Left cardiac atrium (tissue), 4 donors: ENCODE results near the gene ATP6AP2. TPM values are rescaled to one million over a fixed set of nuclear protein-coding genes. Genes with fewer than 3 reads are reported as not detected.

Source experiments
- ATAC-seq, 2 donors: fragments of 200-7000 bp; cut with Tn5 transposase; one replicate each; pipeline ENCODE4 v1.9.1; 2020; ENCODE audit warnings: mild to moderate bottlenecking in 2 of 2, moderate library complexity in 2 of 2
- DNase-seq: peaks from one replicate; pipeline ENCODE4 v3.0.0-alpha.2; 2020
- intact Hi-C, 2 donors: fragments of 100-400 bp; cut with DNase I; formaldehyde crosslinking; loops; one replicate each; pipeline versions ENCODE4 v1.14.1 to v1.15.1; 2022 to 2023
- long read RNA-seq: library from polyadenylated mRNA; unstranded; transcript quantifications from one replicate; pipeline ENCODE4 v2.0.0, GENCODE V29; 2021
- total RNA-seq, 2 donors: library from RNA; stranded (reverse); fragmentation: NEBNext Ultra II Directional; extraction: Animal tissue kit (Norgen Biotek cat#: 25700); gene quantifications; one replicate each; pipeline ENCODE4 v1.2.1, GENCODE V29; 2021
- donor health status: DM: no; HTN: yes; CAD: no.
- donor health status: DM: no; HTN: yes; CAD: no; lungs with severe emphysema.
- donor health status: DM: yes; HTN: yes; CAD: no.
- donor health status: Dilated cardiomyopathy.

Gene ATP6AP2, protein sequence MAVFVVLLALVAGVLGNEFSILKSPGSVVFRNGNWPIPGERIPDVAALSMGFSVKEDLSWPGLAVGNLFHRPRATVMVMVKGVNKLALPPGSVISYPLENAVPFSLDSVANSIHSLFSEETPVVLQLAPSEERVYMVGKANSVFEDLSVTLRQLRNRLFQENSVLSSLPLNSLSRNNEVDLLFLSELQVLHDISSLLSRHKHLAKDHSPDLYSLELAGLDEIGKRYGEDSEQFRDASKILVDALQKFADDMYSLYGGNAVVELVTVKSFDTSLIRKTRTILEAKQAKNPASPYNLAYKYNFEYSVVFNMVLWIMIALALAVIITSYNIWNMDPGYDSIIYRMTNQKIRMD
- 10 to 100 TPM; 58.8 to 59.9 TPM for total RNA-seq
- long read RNA-seq, transcript ATP6AP2-217 (9 exons, 2,337 nt) = major isoform, 127 of 135 reads
- long read RNA-seq, partial matches to known transcripts = 1 of 135 reads
- long read RNA-seq, other reads (novel, unspliced or antisense) = 1 of 135 reads

GRCh38 chrX:40580537-40581335 lies at the start of gene ATP6AP2:
Gene ATP6AP2 (plus strand): TSS chrX:40580970. CDS start chrX:40581066, 96 bp downstream.
- intact Hi-C loops = no loop called here
- DNase-seq (peak; percentile 93), ATAC-seq (peak; percentile 98 to 99)

DNA sequence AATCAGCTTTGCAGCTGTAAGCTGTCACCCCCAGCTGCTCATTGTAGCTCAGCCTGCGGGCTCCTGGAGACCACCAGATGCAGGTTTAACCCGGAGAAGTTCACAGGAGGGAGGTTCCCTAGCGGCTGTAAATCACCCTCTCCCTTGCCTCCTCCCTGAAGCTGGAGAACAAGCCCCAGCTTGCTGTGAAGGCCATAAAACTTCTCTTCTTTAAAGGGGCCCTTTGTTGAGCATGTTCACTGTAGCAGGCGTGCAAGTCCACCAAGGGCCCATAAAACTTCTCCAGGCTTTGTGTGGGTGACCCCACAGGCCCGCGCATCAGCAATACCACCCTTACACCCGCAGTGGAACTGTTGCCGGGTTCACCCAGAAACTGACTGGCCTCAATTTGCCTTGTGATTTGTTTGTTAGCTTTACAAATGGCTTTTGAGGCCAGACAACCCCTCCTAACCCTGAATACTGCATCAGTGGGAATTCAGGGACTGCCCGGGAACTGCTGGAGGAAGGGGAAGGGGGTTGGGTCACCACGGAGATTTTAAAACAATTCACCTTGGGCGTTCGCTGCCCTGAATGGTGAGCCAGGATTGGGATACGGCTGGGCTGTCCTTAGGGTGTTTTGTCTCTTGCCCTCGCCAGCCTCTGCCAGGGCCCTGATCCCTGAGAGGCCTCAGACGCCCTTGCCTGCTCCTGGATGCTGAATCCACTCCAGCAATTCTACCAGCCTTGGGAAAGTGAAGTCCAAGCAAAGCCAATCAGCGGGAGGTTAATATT lies 49.5 kb upstream of the ATP6AP2 start:
- DNase-seq = no peak
- intact Hi-C loops = no loop called here

GRCh38 chrX:40537310-40537709 lies 43.5 kb upstream of the ATP6AP2 start:
- ATAC-seq (no peak), DNase-seq (no peak)
- intact Hi-C loops = no loop called here

More for the DNA sequence above, 49.5 kb upstream of the ATP6AP2 start:
- no peak for ATAC-seq

- intact Hi-C loops = no loop called here
- ATAC-seq (no peak), DNase-seq (no peak)
Measured at GRCh38 chrX:40538406-40538805, 42.4 kb upstream of the ATP6AP2 start.

DNA sequence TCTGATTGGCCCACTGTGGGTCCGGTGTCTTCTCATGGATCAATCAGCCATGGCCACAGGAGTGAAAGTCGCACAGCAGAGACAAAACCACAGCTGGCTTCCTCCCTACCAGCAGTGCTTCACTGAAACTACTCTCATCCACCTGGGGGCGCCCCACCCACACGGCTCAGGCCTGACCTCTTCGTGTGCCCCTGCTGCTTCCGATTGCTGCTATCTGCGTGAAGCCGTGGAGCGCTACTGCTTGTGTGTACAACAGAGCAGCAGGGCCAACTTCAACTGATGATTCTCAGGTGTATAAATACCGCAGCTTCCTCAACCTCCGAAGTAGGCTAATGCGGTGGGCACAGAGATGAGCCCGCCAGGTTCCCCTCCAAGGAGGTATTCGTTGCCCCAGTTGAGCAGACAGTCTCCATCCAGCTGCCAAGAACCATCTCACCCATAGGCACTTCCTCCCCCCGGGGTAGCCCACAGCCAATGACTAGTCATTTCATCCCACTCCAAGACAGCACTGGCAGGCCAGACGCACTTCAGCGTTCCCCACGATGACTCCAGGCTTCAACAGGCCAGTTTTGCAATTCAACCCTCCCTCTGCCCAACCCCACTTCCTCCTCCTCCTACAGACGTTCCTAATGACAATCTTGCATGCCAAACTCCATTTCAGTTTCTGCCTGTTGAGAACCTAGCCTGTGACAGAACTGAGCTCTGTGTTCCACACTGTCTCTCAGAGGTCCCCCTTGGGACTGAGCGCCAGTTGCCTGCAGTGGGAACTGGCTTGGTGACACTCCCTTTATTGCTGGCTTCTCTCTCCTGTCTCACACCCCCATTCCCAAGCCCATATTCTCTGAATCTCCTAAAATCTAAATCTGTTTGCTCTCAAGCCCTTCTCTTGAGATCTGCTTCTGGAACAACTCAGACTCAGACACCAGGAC lies 41.3 kb upstream of the ATP6AP2 start:
- peak; percentile 64 for DNase-seq
- intact Hi-C loops = no loop called here
- ATAC-seq = peak; percentile 84 to 87

- ATAC-seq (no peak), DNase-seq (no peak)
- intact Hi-C loops = no loop called here
Measured at GRCh38 chrX:40542208-40542607, 38.6 kb upstream of the ATP6AP2 start.

DNA sequence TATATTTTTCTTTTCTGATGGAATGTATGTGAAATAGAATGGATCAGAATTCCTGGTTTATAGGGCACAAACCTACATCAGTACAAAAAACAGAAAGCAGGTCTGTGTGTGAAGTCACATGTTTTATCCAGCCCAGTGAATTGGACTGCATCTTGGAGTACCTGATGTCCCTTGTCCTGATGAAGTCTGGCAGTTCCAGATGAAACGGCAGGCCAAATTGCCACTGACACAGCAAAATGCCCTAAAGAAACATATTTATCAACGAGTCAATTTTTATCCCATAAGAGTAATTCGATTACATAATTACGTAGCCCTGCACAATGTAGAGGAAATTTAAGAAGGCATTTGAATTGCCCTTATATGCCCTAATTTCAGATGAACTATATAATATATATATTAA lies 37.8 kb upstream of the ATP6AP2 start:
- no peak for ATAC-seq
- intact Hi-C loops = no loop called here

DNA sequence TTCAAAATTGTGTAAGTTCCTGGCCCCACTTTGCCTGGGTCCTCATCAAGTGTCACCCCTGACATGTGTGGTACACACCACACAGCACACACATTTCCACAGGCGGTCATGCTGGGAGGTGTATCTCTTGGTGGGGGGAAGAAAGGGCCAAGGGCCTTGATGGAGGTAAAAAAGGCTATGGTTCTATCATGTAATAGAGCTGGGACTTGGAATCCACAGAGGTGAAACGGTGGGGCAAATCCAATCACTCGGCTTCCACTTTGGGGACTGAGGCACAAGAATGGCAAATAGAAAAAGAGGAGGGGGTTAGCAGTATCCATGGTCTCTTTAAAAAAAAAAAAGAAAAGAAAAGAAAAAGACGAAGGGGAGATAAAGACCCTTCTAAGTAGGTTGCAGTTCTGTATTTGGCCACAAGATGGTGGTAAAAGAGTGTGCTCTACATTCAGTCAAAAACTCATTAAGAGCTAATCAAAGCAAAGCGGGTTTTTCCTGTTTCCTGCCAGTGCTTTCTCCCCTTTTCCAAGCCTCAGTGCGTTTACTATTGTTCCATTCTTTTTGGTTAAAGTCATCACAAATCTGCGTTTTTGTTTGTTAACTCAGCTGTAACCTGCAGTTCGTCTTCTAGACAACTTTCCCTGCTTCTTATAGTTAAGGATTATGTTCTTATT lies 37.0 kb upstream of the ATP6AP2 start:
- intact Hi-C loops = no loop called here
- ATAC-seq (peak; percentile 34 to 61), DNase-seq (no peak)

More for the DNA sequence above, 37.8 kb upstream of the ATP6AP2 start:
- DNase-seq = no peak

DNA sequence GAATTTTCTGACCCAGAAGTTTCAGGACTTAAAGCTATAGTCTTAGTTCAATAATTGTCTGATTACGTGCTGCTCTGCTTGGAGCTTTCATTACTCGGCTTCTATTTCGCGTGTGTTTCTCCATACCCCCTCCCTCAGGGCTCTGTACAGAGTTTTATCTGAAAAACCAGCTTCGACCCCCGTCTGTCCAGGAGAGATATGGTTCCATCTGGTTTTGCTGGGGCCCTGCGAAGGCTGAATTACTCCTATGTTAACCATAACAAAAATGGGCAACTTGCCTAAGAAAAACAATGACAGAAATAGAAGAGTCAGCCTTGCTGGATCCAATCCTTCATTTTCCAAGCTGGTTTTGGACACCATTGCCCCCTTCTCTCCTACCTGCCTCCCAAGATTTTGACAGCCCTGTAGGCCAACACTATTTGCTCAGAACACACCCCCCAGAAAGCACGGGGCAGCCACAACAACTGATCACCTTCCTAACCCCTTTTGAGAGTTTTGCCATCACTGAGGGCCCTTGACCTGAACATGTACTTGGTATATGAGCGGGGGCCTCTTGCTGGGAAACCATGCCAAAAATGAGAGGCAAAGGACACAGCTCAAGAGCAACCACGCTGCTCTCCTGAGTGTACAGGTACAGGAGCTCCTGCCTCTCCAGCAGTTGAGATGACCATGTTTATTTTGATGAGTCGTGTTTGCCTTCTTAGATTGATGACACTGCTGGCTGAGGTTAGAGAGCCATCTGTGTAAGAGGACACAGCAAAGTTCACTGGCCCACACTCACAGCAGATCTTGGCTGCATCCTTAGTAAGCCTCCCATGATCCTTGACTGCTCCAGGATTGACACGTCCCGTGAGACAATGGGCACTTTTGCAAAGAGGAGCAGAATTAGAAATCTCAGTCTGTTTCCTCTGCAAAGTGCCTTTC lies 36.2 kb upstream of the ATP6AP2 start:
- intact Hi-C loops = no loop called here
- no peak for DNase-seq
- ATAC-seq = no peak

DNA sequence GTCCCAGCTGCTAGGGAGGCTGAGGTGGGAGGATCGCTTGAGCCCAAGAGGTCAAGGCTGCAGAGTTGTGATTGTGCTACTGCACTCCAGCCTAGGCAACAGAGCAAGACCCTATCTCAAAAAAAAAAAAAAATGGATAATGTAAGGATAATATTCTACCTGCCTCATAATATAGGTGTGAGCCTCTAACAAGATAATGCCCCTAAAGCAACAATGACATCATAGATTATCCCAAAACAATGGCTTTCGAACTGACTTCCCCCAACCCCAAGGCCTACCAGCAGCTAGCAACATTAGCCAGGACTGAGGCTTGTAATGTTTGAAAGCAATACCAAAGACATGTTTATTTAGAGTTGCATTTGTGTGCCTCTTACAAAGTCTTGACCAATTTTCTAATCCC lies 33.9 kb upstream of the ATP6AP2 start:
- intact Hi-C loops = no loop called here
- DNase-seq (no peak), ATAC-seq (no peak)

GRCh38 chrX:40550066-40550465 lies 30.7 kb upstream of the ATP6AP2 start:
- intact Hi-C loops = no loop called here
- DNase-seq = peak; percentile 24
- no peak for ATAC-seq

GRCh38 chrX:40552768-40553167 lies 28.0 kb upstream of the ATP6AP2 start:
- intact Hi-C loops = no loop called here
- DNase-seq = no peak
- ATAC-seq = no peak

DNA sequence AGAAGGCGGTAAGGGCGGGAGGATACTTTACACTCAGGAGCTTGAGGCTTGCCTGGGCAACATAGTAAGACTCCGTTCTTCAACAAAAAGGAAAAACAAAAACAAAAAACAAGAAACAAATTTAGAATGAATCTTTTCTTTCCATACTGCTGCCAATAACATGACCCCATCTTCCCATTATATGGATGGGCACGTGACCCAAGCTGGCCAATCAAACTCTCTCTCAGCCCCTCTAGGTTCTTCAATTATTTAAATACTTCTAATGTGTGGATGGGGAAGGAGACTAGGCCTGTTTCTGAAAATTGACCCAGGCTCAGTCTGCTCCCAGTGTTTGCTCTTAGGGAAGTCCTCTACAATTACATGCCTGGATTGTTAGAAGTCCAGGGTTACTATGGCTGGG lies 22.2 kb upstream of the ATP6AP2 start:
- ATAC-seq = no peak
- intact Hi-C loops = no loop called here

GRCh38 chrX:40563784-40564183 lies 17.0 kb upstream of the ATP6AP2 start:
- DNase-seq (no peak), ATAC-seq (no peak)
- intact Hi-C loops = no loop called here

More for the DNA sequence above, 22.2 kb upstream of the ATP6AP2 start:
- DNase-seq = no peak

- intact Hi-C loops = no loop called here
- ATAC-seq = no peak
- DNase-seq = no peak
Measured at GRCh38 chrX:40564447-40564846, 16.3 kb upstream of the ATP6AP2 start.

GRCh38 chrX:40570346-40571093 lies 10.2 kb upstream of the ATP6AP2 start:
- intact Hi-C loops = no loop called here
- DNase-seq (no peak), ATAC-seq (no peak)
